ENCODE data around the gene HS6ST3.
"Not testable (repeated sequence)": the region's sequence is repeated elsewhere in the genome, so short reads cannot be mapped to it uniquely, and the experiment has no call there.

Gene HS6ST3

GRCh38 chr13:96473526-96474180, 383.7 kb downstream of the HS6ST3 start:
- no peak for DNase-seq

- no peak for DNase-seq
These were observed 384.3 kb downstream of the HS6ST3 start for GRCh38 chr13:96474181-96474557.

- no peak for DNase-seq
These were observed 385.2 kb downstream of the HS6ST3 start for GRCh38 chr13:96475103-96475502.

GRCh38 chr13:96481482-96481881, 391.6 kb downstream of the HS6ST3 start:
- no peak for DNase-seq

GRCh38 chr13:96490496-96490989, 400.6 kb downstream of the HS6ST3 start:
- DNase-seq = no peak

- no peak for DNase-seq
These were observed 401.2 kb downstream of the HS6ST3 start for GRCh38 chr13:96491103-96491502.

- no peak for DNase-seq
These were observed 402.9 kb downstream of the HS6ST3 start for GRCh38 chr13:96492766-96493165.

GRCh38 chr13:96499656-96500055, 409.7 kb downstream of the HS6ST3 start:
- DNase-seq = no peak

GRCh38 chr13:96500953-96501352, 411.0 kb downstream of the HS6ST3 start:
- DNase-seq = no peak

GRCh38 chr13:96503481-96503880, 413.6 kb downstream of the HS6ST3 start:
- no peak for DNase-seq

- DNase-seq = no peak
These were observed 421.7 kb downstream of the HS6ST3 start for GRCh38 chr13:96511587-96511986.

- DNase-seq = no peak
These were observed 429.5 kb downstream of the HS6ST3 start for GRCh38 chr13:96519380-96519779.

GRCh38 chr13:96524398-96525020, 434.6 kb downstream of the HS6ST3 start:
- DNase-seq = not testable (repeated sequence)

- no peak for DNase-seq
These were observed 435.8 kb downstream of the HS6ST3 start for GRCh38 chr13:96525715-96526114.

- no peak for DNase-seq
These were observed 437.6 kb downstream of the HS6ST3 start for GRCh38 chr13:96527497-96527896.

GRCh38 chr13:96532804-96533203, 442.9 kb downstream of the HS6ST3 start:
- no peak for DNase-seq

GRCh38 chr13:96533408-96533807, 443.5 kb downstream of the HS6ST3 start:
- no peak for DNase-seq

- no peak for DNase-seq
These were observed 449.9 kb downstream of the HS6ST3 start for GRCh38 chr13:96539791-96540190.

GRCh38 chr13:96540670-96541069, 450.8 kb downstream of the HS6ST3 start:
- no peak for DNase-seq

GRCh38 chr13:96542986-96543385, 453.1 kb downstream of the HS6ST3 start:
- DNase-seq = no peak

GRCh38 chr13:96544957-96545356, 455.1 kb downstream of the HS6ST3 start:
- DNase-seq = no peak

- DNase-seq = no peak
These were observed 456.6 kb downstream of the HS6ST3 start for GRCh38 chr13:96546463-96546862.

- DNase-seq = no peak
These were observed 461.6 kb downstream of the HS6ST3 start for GRCh38 chr13:96551546-96551945.

GRCh38 chr13:96552559-96552958, 462.7 kb downstream of the HS6ST3 start:
- no peak for DNase-seq

- no peak for DNase-seq
These were observed 463.9 kb downstream of the HS6ST3 start for GRCh38 chr13:96553796-96554195.
